ENCODE data around the gene SYCP2L. TPM values are rescaled to one million over a fixed set of nuclear protein-coding genes. Genes with fewer than 3 reads are reported as not detected.

SYCP2L gene
- total and polyA plus RNA-seq, 2 of the 8 experiments (the other 6 are each of a cell fraction or from before 2014, with no cell fraction given): 1.7 to 4.2 TPM

DNA sequence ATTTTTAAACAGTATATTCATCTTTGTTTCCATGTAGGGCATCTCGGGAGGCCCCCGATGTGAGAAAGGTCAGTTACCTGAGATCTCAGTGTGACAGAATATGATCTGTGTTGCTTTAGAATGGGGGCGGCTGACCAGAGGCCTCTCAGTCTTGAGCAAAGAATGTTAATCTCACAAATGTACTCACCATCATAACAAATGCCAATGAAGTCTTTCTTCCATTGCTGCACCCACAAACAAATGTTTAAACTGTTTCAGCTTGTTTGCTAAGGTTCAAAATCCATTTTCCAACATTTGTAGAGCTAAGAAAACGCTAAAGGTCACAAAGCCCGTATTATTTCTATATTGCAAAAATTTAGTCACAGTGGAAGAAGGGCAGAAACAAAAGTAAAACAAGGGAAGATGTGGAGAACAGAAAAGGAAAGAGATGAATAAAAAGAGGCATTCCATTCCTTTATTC, 125.5 kb downstream of the SYCP2L start:
- no peak for FAIRE-seq

More for the DNA sequence above, 125.5 kb downstream of the SYCP2L start:
- no peak for DNase-seq (ENCODE audit: low read depth in 1 of 2, low spot score in 2 of 2)
- Histone ChIP-seq H2AFZ (ENCODE audit: low read length) (no peak overlapping the region), H3K36me3 (ENCODE audit: control insufficient read depth in 2 of 4, insufficient read depth in 4 of 4, low read length in 3 of 4) (no peaks in the 10 kb centered on the region), H3K56ac (replicated peaks; ENCODE audit: insufficient read length, low read depth, low read length) (no peak overlapping the region), H4K5ac (ENCODE audit: insufficient read length, low read depth, low read length) (no peak overlapping the region), H3K23me2 (ENCODE audit: low read depth, low read length) (no peaks in the 10 kb centered on the region), H3K23ac (ENCODE audit: insufficient read length) (no peak overlapping the region), H3K79me1 (ENCODE audit: low read depth, low read length) (no peaks in the 10 kb centered on the region), H2AK5ac (ENCODE audit: low read depth, low read length) (no peak overlapping the region), H3K9me3 (ENCODE audit: insufficient read depth in 2 of 2, low read depth in 1 of 2, low read length in 1 of 2) (no peaks in the 10 kb centered on the region), H3K18ac (ENCODE audit: extremely low read depth, low read length) (no peak overlapping the region), H3K14ac (ENCODE audit: insufficient read length) (no peak overlapping the region), H3K4ac (replicated peaks; ENCODE audit: insufficient read length, low read depth, low read length) (no peak overlapping the region), H3K9ac (replicated peaks in 1 of 4; ENCODE audit: extremely low read depth in 1 of 4, low read depth in 3 of 4, low read length in 3 of 4) (no peak overlapping the region), H4K20me1 (replicated peaks in 1 of 2; ENCODE audit: control insufficient read depth in 1 of 2, insufficient read depth in 2 of 2, low read length in 2 of 2) (no peaks in the 10 kb centered on the region), H3K4me3 (ENCODE audit: extremely low read depth in 1 of 4, insufficient read depth in 2 of 4, low read depth in 3 of 4, low read length in 4 of 4) (no peak overlapping the region), H2BK5ac (ENCODE audit: low read depth, low read length) (no peak overlapping the region), H3K4me2 (ENCODE audit: insufficient read depth in 1 of 2, low read depth in 2 of 2, low read length in 2 of 2) (no peak overlapping the region), H3K27me3 (replicated peaks in 1 of 4; ENCODE audit: control insufficient read depth in 3 of 4, extremely low read depth in 1 of 4, insufficient read depth in 3 of 4, low read length in 3 of 4) (no peaks in the 10 kb centered on the region), H3K79me2 (ENCODE audit: control insufficient read depth in 1 of 2, insufficient read depth in 2 of 2, low read length in 2 of 2) (no peaks in the 10 kb centered on the region), H2BK12ac (ENCODE audit: low read depth, low read length) (no peak overlapping the region), H4K8ac (ENCODE audit: extremely low read depth, insufficient read depth, low read length) (no peak overlapping the region), H2BK15ac (ENCODE audit: low read length) (no peak overlapping the region), H3K4me1 (replicated peaks in 1 of 4; ENCODE audit: control insufficient read depth in 3 of 4, insufficient read depth in 4 of 4, low read length in 3 of 4) (peaks cover 0 to 11% (median 0%) of the 10 kb centered on the region in 4 experiments; a peak in 4 of 7 replicates), H4K91ac (replicated peaks; ENCODE audit: insufficient read length, low read length) (no peak overlapping the region), H2BK120ac (replicated peaks; ENCODE audit: low read depth, low read length) (no peak overlapping the region), H3K27ac (ENCODE audit: low read depth, low read length) (no peak overlapping the region), H2BK20ac (ENCODE audit: low read length) (no peak overlapping the region)
- 89% methylated on average over 5 of the region's 5 CpGs; no CpG with 5 or more reads in 1 of the 2 experiments for WGBS, 2 experiments (ENCODE audit: extremely low coverage in 1 of 2, insufficient coverage in 1 of 2, insufficient read length in 1 of 2, insufficient replicate concordance in 2 of 2, low coverage in 1 of 2, low lambda C conversion rate in 2 of 2, missing lambda C conversion rate in 1 of 2)
- TF ChIP-seq SUZ12 (IDR thresholded peaks at IDR 0.05; ENCODE audit: low read length) (no peak), RFX5 (IDR thresholded peaks at IDR 0.05; ENCODE audit: borderline replicate concordance, low read depth, low read length) (no peak)
- ChIA-PET POLR2A (ENCODE audit: partially characterized antibody) (no interaction called here), CTCF (ENCODE audit: partially characterized antibody) (interaction anchor here (0.7 to 1.8 kb wide), 10 partner anchors 10 to 61 kb away, joined by 3 to 25 read pairs (median 4); no protein-coding TSS in a partner anchor)
